OCI-LY7 (cell line): Measurements from ENCODE around the gene SFXN5.

Experiments
- CTCF ChIP-seq: fragments of 200-600 bp; sonication (generic); conservative IDR thresholded peaks from 2 replicates; pipeline ENCODE4 v1.5.1; 2014; ENCODE audit warnings: mild to moderate bottlenecking, antibody characterized with exemption, low read length, moderate library complexity, mixed read lengths
- EZH2phosphoT487 ChIP-seq: fragments of 200-600 bp; sonication (generic); IDR thresholded peaks from 2 replicates; pipeline ENCODE4 v1.6.1; 2018; ENCODE audit warnings: low read depth, borderline replicate concordance, mild to moderate bottlenecking, mixed run types, antibody characterized with exemption, low read length, moderate library complexity, mixed read lengths

DNA sequence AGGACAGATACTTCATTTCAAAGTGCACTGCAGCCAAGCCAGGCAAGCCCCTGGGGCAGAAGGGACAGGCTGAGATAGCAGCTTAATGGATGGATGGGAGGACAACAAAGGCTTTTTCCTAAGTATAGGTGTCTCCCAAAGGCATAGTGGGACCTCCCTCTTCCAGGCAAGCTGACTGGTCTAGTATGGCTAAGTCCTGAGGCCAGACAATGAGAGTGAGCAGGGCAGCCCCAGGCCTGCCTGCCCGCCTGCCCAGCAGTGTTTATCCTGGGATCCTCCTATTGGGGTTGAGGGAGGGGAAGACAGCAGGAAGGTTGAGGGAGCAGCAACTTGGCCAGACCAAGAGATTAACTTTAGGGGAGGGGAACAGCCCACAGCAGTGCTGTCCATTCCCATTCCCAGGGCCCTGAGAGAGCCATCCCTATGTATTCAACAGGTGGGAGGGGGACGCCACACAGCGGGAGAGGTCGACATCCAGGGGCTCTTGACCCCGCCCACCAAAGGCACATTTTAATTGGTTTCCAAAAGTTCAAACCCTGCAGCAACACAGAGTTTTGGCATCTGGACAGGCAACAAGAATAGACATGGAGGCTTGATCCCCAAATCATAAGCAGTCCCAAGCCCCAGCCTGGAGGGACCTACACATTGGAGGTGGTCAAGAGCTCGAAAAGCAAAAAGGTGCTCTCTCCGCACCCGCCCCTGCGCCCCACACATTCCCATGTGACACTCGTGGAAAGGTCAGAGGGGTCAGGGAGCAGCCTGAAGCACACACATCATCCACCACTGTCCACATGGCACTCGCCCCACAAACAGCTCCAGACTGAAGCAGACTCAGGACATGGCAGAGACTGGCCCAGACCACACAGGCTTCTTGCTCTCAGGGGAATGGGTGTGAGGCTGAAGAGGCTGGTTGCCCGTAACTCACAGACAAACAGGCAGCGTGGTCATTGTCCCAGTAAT, 2.9 kb upstream of the SFXN5 start:
- no peak for TF ChIP-seq CTCF
- TF ChIP-seq EZH2phosphoT487, result no peak
